Stimulated activated CD4-positive, alpha-beta T cell treated with anti-CD3 and anti-CD28 coated beads, Interleukin-1b, Interleukin-23, amount 100 ng/mL, for 24 hours (primary cell): ENCODE data around the gene NPIPA8.
"Not testable (repeated sequence)": the region's sequence is repeated elsewhere in the genome, so short reads cannot be mapped to it uniquely, and the experiment has no call there.

Source experiments
- DNase-seq, 4 experiments: peaks; one replicate each; pipeline ENCODE4 v3.0.0-alpha.2; 2020; ENCODE audit warnings: low read depth in 4 of 4, low spot score in 1 of 4

Gene NPIPA8

DNA sequence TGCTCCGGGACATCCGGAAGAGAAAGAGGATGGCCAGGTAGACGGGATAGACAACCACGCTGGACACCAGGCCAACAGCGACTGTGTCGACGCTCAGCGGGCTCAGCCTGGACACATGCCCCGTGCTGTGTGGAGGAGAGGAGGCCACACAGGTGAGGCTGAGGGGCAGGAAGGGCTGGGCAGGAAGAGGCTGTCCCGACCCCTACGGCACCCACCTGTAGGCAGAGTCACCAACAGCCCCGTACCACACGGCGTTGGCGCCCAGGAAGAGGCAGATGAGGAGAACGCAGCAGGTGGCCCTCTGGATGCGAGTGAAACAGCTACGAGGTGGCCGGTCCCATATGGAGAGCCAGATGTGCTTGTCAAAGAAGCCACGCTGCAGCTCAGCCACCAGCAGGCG is at the start of gene NPIPA8:
Gene NPIPA8, minus strand, starts transcription at position 101 of the 400 bp plus-strand sequence. CDS start 4,074 bp downstream, outside the sequence.
- not testable (repeated sequence) for DNase-seq

DNA sequence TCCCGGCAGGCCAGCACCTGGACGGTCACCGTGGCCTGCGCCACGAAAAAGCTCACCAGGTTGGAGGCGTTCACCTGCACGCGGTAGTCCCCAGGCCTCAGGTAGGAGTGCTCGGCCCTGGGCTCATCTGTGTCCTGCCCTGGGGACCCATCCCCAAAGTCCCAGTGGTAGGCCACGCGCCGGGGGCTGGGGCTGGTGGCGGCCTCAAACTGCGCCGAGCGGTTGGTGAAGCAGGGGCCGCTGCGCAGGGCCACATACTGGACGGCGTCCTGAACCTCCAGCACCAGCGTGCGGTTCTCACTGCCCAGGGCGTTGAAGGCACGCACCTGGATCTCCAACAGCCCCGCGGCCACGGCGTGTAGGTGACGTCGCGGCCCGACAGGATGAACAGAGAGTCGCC is 48.7 kb upstream of the NPIPA8 start:
- DNase-seq: not testable (repeated sequence)

DNA sequence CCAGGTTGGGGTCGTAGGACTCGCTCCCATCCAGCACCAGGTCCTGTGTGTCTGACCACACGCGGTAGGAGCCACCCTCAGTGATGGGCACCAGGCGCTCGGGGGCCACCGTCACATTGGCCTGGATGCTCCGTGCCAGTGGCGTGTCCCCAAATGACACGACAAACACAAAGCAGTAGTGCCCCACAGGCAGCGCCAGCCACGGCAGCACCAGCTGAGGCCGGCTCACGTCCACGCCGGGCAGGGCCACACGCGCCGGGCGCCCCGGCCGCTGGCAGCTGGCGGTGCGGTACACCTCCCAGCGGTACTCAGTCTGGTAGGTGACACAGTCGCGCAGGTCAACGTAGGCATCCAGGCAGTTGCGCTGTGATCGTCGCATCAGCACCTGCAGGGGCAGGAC is 48.3 kb upstream of the NPIPA8 start:
- DNase-seq: not testable (repeated sequence)

DNA sequence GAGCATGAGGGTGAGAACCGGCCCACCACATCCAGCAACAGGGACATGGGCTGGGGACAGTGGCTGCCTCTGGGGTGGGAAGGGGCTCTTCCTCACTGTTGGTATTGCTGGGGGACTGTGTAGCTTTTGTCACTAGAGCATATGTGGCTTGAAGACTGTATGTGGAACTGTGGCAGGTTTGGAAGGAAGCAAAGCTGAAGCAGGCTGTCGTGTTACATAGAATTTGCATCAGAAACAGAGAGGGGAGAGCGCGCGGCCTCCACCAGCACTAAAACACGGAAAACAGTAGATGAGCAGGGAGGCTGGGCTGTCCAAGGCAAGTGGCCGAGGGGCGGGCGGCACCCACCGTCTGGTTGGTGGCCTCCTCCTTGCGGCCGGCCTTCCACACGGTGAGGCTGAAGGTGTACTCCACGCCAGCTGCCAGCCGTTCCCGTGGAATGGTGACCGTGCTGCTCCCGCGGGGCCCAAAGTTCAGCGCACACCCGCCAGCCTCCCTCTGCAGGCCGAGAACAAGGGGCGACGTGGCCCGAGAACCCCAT is 47.6 kb upstream of the NPIPA8 start:
- not testable (repeated sequence) for DNase-seq

DNA sequence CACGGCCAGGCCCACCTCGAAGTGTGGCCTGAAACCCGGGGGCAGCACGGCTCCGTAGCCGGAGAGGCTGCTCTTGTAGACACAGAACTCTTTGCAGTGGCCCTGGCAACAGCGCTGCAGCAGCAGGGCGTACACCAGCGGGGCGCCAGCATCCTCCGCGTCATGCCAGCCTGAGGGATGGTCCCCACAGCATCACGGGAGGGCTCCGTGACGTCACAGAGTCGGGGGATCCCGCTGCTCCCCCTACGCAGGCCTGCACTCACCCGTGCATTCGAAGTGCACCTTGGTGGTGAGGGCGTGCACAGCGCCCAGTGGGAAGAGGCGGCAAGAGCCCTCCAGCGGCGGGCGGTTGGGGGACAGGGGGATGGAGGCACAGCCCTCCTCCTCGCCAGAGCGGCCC is 46.2 kb upstream of the NPIPA8 start:
- not testable (repeated sequence) for DNase-seq

DNA sequence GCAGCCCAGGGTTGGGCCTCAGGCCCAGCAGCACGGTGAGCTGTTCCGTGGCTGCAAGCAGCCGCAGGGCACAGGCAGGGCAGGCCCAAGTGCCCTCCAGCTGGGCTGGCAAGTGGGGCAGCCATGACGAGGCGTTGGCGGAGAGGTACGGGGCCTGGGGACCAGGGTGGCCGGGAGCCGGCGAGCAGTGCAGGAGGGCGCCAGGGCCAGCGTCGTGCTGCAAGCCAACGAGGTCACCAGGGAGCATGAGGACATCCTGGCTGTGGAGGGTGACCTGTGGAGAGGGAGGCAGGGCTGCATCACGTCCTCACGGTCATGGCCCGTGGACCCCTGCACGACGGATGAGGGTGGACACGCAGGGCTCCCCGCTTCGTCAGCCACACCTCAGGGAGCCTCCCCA is 11.2 kb upstream of the NPIPA8 start:
- DNase-seq: not testable (repeated sequence)

DNA sequence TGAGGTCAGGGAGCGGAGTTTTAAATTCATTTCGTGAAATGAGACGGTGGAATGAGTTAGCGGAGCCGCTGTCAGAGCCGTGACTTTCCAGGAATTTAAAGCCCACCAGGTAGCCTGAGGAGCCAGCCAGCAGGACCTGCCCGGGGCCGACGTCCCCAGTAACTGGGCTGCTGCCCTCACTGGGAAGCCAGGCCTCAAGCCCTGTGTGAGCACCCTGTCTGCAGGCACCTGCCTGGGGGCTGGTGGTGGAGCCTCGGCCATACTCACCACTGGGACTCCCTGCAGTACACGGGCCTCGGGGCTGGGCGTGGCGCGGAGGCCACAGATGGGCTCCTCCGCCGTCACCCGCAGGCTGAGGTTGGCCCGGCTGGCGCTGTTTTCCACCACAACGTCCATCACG is 10.5 kb upstream of the NPIPA8 start:
- DNase-seq: not testable (repeated sequence)

DNA sequence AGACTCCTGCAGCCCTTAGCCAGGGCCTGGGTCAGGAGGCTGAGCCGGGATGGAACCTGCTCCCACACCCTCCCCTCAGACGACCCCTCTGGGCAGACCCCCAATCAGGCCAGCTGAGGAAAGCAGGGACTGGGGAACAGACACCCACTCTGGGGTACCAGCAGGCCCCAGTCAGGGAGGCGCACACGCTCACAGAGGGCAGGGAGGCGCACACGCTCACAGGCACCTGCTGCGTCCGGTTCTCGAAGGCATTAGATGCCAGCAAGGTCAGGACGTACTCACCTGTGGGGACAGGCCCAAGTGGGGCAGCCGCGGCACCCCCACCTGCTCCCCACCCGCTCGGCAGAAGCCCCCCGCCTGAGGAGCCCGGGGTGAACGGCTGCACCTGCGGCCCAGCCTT is 8.1 kb upstream of the NPIPA8 start:
- not testable (repeated sequence) for DNase-seq

DNA sequence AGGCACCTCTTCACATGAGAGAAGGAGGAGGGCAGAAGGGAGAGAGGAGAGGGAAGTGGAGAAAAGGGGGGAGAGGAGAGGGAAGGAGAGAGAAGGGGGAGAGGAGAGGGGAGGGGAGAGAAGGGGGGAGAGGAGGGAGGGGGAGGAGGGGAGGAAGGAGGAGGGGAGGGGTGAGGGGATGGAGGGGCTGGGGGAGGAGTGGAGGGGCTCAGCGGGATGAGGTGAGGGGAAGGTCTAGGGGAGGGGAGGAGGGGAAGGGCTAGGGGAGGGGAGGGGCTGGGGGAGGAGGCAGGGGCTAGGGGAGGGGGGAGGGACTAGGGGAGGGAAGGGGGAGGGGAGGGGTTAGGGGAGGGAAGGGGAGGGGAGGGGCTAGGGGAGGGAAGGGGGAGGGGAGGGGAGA is 5.5 kb upstream of the NPIPA8 start:
- DNase-seq: not testable (repeated sequence)

DNA sequence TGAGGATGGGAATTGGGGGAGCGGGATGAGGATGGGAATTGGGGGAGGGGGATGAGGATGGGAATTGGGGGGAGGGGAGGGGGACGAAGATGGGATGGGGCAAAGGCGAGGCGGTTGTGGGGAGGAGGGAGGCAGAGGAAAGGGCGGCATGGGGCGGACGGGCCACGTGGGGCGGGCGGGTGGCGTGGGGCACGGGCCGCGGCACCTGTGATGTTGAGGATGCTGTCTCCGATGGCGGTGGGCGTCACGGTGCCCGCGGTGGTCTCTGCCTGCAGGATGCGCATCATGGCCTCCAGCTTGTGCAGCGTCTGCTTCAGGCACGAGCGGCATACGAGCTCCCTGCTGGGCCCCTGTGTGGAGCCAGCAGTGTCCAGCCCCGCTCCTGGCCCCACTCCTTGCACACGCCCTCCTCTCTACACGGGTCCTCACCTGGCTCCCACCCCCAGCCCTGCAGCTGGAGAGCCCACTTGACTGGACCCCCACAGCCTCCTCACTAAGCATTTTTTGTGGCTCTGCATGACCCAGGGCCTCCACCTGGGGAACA is 5.0 kb upstream of the NPIPA8 start:
- not testable (repeated sequence) for DNase-seq

DNA sequence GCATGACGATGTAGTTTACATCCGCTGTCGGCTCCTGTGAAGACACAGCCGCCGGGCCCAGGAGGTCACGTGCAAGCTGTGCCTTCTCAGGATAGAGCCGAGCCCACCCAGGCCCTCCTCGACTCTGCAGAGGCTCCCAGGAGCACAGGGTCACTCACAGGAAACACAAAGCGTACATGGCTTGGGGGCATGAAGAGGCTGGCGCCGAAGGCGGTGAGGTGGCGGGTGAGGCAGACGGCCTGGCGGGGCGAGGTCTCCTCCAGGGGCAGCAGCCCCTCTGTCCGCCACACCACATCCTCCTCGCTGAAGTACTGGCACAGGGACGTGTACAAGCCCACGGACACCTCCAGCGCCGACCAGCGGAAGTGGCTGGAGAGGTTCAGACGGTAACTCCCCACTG is 2.7 kb upstream of the NPIPA8 start:
- not testable (repeated sequence) for DNase-seq

DNA sequence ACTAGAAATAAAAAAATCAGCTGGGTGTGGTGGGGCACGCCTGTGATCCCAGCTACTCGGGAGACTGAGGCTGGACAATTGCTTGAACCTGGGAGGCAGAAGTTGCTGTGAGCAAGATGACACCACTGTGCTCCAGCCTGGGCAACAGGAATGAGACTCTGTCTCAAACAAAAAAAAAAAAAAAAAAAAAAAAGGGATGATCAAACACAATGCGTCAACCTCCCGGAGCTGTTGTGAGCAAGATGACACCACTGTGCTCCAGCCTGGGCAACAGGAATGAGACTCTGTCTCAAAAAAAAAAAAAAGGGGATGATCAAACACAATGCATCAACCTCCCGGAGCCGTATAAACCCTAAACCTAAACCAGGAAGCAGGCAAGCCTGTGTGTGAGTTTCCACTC is 24.7 kb downstream of the NPIPA8 start:
- DNase-seq: not testable (repeated sequence)

DNA sequence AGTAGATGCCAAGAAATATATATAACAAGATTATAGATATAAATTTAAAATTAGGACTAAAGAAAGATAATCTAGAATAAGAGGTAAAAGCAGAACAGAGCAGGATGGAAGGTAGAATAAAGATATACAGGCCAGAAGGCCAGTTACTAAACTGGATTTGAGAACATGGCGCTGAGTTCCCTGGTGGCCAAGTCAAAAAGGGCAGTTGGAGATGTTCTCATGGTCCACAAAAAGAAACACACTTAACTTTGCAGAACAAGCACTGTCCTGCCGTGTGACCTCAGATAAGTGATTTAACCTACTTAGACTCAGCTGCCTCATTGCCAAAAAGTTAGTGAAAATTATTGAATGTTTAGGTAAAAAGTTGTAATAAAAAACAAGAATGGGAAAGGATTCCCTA is 27.4 kb downstream of the NPIPA8 start:
- DNase-seq: not testable (repeated sequence)

DNA sequence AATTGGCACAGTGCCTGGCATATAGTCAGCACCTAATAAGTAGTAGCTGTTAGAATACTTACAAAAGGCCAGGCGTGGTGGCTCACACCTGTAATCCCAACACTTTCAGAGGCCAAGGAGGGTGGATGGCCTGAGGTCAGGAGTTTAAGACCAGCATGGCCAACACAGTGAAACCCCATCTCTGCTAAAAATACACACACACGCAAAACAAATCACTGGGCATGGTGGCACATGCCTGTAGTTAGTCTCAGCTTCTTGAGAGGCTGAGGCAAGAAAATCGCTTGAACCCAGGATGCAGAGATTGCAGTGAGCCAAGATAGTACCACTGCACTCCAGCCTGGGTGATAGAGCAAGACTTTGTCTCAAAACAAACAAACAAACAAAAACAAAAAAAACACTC is 29.3 kb downstream of the NPIPA8 start:
- DNase-seq: not testable (repeated sequence)

DNA sequence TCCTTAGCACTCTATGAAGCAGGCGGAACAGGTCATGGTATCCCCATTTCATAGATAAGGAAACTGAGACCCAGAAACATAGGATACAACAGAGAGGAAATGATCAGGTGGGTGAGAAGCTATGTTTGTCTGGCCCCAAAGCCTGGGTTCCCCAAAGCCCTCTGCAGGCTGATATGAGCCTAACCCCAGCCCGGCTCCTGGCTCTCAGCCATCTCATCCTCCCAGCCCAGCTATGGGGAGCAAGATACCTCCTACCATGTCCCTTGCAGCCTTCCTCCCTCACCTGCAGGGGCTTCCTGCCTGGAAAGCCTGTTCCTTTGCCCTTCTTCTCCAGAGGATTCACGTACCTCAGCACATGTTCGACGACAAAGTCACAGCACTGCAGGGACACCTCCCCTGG is 30.5 kb downstream of the NPIPA8 start:
- DNase-seq: not testable (repeated sequence)

DNA sequence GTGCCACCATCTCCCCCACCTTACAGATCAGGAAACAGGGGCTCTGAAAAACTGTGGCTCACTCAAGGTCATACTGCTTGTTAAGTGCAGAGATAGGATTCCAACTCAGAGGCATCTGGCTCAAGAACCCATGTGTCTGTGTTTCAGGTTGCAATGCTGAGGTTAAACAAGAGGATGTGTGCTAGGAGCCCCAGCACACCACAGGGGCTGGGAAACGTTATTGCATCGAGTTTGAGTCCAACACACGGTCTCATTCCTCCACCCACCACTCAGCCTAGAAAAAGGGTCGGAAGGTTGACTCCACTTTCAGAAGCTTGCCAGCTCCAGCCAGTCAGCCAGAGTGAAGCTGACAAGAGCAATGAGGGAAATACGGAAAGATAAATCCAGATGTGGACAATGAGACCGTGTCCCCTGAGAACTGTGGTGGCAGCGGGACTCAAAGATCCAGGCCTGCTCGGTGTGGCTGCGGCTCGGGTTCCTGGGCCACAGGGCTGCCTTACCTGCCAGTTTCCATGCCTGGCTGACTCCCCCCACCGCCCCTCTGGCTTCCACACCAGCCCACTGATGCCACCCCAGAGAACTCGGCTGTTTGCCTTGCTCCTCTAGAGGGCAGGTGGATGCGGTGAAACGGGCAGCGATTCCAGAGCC is 33.4 kb downstream of the NPIPA8 start:
- DNase-seq: not testable (repeated sequence)

DNA sequence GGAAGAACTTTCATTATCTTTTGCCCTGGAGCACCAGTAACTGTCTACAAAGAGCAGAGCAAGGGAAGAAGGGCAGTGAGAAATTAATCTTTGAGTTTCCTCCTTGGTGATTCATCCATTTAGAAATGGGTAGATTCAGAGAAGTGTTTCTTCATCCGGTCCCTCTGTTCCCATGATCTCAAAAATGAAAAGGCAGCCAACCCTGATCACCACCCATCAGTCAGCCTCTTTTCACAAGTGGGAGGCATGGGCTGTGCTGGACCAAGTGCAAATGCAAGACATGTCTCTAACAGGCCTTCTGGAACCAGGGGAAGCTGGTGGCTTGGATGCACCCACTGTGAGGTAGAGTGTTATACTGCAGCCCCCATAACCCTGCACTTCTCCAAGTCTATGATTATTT is 38.8 kb downstream of the NPIPA8 start:
- DNase-seq: not testable (repeated sequence)

DNA sequence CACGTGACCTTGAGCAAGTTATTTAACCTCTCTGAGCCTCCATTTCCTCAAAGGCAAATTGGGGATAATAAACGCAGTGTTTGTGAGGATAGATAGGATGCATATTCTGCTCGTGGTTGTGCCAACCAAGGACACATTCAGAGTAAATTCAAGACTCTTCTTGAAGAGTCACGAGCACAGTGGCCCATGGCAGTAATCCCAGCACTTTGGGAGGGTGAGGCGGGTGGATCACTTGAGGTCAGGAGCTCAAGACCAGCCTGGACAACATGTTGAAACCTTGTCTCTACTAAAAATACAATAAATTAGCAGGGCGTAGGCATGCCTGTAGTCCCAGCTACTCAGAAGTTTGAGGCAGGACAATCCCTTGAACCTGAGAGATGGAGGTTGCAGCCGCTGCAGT is 39.6 kb downstream of the NPIPA8 start:
- not testable (repeated sequence) for DNase-seq

DNA sequence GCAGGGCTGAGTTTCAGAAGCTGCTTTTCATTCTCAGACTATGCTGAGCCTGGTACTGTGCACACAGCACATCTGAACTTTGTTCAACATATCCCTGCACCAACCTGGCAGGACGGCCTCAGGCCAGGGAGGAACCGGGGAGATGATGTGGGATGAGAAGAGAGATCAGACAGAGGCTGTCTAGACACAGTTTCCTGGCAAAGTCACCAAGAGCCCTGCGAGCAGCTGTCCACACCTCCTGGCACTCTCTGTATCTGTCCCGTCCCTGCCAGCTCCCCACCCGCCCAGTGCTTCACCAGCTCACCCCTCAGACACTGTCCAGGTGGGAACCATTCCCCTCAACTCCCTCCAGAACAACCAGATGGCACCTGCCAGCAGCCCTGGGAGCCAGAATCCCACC is 42.2 kb downstream of the NPIPA8 start:
- DNase-seq: not testable (repeated sequence)

DNA sequence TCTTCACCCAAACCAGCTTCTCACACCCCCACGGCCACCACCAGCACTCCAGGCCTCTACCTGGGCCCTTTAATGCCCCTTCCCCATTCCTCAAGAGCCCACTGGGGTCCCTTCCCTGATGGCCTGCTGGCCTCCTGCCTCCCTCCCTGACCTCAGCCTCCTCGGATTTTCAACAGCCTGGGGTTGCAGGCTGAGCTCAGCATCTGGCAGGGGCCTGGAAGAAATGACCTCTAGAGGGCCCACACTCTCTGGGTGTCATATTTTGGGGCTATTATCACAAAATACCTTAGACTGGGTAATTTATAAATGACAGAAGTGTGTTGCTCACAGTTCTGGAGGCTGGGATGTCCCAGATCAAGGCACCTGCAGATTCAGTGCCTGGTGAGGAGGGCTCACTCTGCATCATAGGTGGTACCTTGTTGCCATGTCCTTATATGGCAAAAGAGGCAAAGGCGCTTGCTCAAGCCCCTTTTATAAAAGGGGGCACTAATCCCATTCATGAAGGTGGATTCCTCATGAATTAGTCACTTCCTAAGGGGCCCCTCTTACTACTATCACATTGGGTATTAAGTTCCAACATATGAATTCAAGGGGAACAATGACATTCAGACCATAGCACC is 43.1 kb downstream of the NPIPA8 start:
- not testable (repeated sequence) for DNase-seq

DNA sequence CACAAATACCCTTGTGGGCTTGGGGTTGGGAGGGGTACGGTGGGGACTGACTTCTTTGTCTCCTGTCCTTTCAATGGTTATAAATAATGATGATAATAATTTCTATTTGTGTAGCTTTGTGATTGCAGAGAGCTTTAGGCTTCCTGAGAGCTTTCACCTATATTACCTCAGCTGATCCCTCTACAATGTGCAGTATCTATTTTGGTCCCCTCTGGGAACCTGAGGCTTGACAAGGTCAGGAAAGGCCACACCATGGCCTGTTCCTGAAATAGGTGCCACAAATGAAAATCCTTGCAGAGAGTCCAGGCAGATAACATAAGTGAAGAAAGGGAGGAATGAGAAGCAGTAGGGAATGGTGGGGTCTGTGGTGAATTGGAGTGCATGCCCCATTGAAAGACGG is 45.6 kb downstream of the NPIPA8 start:
- not testable (repeated sequence) for DNase-seq

DNA sequence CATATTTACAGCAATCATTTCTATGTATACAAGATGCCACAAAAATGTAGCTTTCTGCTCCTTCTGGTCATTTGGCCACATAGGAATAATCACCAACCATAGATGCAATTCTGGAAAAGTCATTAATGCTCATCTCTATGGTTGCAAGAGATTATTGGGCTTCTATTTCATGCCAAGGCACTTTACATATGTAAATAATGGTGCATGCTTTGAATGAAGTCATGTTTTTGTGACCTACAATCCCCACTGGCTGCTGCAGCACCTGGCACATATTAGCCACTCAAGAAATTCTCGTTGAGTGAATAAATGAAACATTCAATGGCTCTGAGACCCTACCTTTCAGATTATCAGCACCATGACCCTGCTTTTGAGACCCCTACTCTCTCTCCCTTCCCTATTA is 50.2 kb downstream of the NPIPA8 start:
- DNase-seq: not testable (repeated sequence)
